Stimulated activated CD8-positive, alpha-beta memory T cell treated with anti-CD3 and anti-CD28 coated beads, Interleukin-15, amount 100 ng/mL, for 4 hours (primary cell): Measurements from ENCODE around the gene PDLIM3.
"Not testable (repeated sequence)": the region's sequence is repeated elsewhere in the genome, so short reads cannot be mapped to it uniquely, and the experiment has no call there.

ENCODE experiments used
- DNase-seq, 2 donors: peaks; one replicate each; pipeline ENCODE4 v3.0.0-alpha.2; 2020; ENCODE audit warnings: low read depth in 2 of 2

The PDLIM3 gene, protein sequence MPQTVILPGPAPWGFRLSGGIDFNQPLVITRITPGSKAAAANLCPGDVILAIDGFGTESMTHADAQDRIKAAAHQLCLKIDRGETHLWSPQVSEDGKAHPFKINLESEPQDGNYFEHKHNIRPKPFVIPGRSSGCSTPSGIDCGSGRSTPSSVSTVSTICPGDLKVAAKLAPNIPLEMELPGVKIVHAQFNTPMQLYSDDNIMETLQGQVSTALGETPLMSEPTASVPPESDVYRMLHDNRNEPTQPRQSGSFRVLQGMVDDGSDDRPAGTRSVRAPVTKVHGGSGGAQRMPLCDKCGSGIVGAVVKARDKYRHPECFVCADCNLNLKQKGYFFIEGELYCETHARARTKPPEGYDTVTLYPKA

DNA sequence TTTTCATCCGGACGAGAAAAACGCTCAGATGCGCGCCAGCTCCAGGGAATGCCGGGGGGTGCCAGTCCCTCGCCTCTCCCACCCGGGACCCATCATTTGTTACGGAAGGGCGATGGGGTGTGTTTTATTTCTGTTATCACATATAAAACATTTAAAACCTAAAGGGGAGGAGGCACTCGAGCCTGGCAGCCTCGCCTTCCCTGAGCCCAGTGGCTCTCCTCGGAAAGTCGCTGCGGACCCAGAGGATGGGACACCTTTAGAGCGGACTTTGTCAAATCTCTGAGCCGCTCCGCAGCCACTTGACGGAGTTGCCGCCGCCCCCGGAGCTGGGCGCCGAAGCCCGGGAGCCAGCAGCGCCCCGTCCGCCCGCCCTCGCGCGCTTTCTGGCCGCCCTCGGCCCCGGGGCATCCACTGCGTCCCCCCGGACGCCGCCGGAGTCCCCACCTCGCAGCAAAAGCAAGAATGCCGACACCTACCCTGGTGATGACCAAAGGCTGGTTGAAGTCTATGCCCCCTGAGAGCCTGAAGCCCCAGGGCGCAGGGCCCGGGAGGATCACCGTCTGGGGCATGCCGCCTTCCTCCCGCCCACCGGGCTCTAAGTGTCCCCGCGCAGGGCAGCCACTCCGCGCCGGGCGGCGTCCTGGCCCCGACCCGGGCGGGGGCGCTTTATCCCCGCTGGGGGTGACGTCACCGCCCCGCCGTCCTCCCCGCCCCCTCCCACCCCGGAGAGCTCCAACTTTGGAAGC, at the start of gene PDLIM3:
Gene PDLIM3 (minus strand): TSS at position 642 of the 746 bp plus-strand sequence. CDS start 73 bp downstream, at position 569.
- no peak for DNase-seq

DNA sequence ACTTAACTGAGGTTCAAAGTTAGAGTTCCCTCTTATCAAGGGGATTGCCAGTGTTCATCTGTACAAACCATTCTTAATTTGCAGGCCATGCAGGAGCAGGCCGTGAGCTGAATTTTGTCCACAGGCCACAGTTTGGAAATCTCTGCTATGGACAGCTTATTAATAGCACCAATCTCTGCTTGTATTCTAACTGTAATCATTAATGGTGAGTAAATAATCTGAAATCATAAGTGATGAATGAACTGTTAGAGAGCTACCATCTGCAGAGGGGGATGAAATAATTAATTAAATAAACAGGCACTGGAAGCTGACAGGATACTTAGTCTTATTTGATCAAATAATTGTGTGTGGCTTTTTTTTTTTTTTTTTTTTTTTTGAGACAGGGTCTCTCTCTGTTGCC, 48.5 kb upstream of the PDLIM3 start:
- DNase-seq, result no peak

DNA sequence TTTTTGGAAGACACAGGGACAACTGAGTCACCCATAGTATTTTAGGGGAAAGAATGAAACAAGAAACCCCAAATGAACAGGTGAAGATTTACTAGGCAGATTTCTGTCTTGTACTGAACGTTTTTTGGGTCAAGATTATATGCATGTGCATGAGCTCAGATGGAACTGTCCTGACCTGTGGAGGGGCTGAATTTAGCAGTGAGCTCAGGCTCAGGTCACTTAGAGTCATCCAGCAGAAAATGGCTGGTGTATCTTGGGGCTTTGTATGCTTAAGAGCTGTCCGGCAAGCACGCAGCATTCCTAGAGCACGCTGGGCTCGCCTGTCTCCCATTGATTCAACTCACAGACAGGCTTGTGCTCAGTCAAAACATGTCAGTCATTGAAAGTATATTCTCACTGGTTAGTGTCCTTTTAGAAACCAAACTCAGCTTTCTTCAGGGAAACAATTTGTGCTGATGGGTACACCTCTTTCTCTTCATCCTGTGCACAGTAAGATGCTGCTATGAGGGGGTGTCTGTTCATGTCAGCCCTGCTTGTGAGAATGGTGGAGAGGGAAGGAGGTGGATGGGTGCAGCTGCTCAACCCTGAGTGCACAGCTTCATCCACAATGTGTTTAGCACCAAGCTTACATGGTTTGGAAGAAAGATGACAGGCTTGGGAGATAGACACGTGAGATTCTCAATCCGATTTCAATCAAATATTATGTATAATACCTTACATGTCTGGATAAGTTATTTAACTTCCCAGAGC, 47.5 kb upstream of the PDLIM3 start:
- DNase-seq, result no peak

DNA sequence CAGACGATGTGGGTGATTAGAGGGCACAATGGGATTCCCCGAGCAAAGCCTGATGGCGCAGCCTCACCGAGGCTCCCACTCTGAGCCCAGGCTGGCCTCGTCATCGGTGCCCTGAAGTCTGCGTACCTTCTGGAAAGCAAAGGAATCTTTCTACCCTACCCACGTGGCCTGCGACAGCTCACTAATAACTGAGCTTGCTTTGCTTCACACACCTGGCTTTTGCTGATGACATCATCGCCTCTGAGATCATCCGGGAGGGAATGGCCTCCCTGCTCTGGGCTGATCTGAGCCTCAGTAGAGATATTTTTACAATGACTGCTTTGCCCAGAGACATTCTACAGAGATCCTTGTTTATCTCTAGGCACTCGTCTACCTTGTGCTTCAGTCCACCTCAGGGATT, 45.4 kb upstream of the PDLIM3 start:
- DNase-seq, result no peak

DNA sequence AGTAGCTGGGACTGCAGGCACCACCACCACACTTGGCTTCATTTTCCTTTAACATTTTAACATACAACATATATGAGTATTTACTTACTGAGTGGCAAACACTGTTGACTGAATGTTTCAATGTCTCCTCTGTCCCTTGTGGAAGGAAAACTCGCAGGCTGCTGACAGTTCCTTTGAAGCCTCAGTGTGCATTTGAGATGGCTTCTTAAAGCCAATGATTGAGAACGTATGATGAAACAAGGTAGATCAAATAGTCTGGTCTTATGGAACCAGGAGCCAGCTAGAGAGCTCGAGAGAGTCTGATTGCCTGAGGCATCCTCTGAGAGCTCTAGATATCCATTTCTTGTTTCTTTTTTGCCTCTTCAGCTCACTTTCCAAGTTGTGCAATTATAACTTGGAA, 43.0 kb upstream of the PDLIM3 start:
- no peak for DNase-seq

DNA sequence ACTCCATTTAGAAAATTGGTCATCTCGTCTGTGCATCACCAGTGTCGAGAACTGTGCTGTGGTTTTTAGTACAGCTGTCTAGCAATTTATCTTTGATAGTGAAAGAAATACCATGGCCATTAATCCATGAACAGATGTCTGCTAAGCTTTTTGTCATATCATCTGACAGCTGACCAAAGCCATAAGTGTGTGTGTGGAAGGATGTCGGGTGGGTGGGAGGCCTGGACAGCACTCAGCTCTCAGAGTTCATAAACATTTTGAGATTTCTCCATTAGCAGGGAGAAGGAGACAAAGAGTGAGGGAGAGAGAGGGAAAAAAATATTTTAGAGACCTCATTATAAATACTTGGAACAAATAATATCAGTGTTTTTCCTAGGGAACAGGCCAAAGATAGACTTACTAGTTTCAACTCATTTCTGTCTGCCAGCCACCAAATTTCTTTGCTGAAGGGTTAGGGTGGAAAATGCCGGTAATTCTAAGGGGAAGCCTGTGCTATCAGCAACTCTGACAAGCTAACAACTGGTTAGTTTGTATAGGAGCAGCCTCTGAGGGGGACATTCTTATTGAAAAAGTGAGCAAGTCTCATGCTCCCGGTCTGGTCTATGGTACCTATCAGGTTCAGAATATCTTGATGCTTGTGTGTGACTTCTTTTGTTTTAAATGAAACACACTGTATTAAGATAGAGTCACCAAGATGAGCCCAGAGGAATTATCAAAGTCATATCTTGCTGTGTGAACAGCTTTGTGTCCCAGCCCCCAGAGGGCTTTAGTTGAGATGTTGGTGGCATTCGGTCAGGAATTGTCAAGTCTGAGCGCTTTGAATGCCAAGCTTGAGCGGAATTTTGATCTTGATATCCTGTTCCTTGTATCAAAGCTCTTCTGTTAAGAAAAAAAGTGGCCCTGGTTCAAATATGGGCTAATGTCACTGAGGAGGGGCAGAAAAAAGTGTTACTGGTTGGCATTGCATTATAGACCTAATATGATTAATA, 41.9 kb upstream of the PDLIM3 start:
- DNase-seq, result no peak

DNA sequence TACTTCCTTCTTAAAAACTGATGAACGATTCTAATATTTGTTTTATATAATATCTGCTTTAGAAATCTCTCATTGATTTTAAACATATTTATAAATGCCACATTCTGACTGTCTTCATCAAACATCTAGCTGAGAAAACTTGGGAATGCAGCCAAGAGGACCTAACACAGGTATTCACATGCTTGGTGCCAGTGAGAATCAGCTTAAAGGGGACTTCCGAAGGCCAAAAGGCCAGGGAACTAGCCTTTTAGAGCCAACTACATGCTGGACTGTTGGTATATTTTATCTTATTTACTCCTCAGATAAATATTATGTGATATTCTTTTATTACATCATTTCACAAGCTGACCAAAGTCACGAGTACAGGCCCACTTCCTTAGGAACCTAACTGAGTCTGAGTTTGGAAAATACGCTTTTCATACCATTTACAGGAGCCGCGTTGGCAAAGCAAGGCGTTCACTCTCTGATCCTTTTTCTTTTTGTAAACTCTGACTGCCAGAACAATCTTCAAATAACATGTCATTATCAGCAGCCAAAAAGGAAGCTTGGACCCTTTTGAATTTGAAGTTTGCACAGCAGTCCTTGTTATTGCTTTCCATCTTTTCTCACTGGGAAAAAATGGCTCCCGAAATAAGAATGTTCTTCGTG, 41.1 kb upstream of the PDLIM3 start:
- no peak for DNase-seq

DNA sequence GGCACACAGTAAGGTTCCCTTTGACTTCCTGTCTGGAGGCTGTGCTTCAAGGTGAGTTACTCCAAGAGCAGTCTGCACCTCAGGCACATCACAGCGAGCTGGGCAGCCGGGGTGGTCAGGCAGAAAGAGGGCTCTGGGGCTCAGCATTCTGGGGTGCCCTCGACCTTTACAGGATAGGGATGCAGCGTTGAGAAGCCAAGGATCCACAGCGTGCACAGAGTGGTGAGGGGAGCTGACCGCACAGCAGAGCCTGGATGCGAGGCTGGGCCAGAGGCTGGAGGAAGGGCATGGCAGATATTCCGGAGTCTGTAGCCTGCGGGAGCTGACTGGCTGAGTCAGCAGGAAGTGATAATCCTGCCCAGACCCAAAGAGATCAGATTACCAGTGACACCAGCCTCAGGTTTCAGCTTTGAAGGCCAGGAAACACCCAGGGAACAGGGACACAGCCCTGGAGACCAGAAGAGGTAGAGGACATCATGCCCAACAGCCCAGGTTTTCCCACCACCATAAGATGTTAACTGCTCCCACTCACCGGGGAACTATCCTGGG, 38.4 kb upstream of the PDLIM3 start:
- DNase-seq, result no peak

DNA sequence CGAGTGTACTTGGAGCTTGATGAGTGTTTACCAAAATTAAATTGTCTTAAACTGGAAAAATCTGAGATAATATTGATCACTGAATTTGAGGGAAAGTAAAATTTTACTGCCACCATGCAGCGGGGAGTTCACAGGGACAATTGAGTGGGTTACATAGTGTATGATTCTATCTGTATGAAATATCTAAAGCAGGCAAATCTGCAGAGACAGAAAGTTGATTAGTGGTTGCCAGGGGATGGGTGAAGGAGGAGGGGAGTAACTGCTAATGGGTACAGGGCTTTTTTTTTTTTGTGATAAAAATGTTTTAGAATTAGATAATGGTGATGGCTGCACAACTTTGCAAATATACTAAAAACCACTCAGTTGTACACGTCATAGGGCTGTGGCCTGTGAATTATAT, 35.4 kb upstream of the PDLIM3 start:
- DNase-seq, result no peak

DNA sequence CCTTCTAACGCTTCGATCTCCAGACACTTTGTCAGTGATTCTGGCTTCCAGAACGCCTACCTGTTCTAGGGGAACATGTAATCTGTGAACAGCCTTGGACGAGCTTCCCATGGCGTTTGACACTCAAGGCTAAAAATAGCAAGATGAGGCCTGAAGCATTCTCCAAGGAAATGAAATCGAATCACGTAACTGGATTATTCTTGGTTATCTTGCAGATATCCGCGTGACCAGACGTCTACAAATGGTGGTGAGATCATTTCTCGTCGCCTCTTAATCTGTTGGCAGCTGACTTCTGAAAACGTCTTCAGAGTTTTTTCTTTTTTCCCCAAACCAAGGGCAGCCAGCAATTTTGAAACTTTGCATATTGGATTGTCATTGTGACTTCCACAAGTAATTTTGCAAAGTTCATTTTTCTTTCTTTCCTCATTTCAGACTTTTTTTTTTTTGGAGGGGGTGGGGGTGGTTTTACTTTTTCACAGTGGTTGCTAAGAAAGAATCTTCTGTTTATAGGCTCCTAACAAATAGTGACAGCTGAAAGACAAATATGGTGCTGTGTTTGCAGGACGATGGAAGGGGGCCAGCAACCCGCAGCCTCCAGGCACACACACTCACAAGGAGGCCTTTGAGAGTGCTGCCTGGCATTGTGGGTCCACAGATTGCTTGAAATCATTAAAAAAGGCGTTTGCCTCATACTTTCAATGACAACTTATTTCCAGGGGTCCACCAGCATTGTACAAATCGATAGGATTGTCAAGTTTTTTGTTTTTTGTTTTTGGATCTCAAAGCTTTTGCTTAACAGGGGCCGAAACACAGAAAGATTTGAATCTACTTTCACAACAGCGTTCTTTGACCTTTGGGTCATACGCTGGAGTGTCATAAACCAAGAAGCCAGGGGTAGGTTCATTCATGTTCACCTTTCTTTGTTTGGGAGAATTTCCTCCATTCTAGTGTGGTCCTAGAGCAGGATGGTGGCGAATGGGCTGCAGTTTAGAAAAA, 32.4 kb upstream of the PDLIM3 start:
- DNase-seq, result no peak

DNA sequence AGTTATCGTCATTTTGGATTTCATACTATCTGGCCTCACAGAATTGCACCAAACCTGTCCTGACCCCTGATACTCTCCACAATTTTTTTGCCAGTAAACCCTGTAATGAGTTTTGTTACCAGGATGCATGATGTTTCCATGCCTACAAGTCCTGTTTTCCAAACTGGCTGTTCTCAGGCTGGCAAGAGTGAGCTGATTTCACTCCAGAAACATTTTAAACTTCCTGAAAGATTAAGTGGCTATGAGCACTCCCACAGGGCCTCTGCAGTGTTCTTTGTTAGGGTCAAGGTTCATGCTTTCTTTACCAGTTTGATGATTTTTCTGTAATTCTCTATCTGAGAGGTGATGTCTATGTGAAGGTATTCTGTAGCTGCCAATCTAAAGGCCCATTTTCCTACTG, 31.7 kb upstream of the PDLIM3 start:
- no peak for DNase-seq

DNA sequence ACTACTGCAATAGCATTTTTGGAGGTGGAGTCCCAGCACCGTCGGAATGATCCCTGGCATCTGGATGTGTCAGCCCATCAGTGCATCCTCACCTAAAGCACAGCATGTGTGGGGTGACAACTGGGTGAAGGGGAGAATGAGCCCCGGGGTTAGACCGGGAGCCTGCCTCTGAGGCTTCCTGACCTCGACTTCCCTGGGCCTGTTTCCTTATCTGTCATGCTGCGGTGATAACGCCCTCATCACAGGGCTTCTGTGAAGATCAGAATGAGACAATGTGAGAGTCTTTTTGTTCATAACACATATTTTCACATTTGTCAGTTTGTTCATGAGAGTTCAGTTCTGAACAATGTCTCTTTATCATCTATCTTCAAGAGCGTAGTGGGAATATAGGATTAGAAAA, 31.1 kb upstream of the PDLIM3 start:
- DNase-seq, result no peak

DNA sequence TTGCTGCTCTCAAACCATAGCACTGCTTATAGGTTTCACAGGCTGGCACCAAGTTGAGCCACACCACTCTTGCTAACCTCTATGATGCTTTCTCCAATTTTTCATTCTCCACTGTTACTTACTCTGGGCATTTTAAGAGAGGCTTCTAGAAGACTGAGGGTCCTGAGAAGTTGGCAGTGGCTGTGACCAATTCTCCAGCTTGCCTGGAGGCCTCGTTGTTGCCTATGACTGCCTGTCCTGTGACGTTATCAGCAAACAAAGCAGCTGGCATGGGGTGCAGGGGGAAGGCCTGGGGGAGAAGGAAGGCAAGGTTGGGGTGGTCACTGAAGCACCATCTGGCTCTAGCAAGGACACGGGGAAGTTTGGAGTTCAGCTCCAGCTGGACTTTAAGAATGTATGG, 30.4 kb upstream of the PDLIM3 start:
- no peak for DNase-seq

DNA sequence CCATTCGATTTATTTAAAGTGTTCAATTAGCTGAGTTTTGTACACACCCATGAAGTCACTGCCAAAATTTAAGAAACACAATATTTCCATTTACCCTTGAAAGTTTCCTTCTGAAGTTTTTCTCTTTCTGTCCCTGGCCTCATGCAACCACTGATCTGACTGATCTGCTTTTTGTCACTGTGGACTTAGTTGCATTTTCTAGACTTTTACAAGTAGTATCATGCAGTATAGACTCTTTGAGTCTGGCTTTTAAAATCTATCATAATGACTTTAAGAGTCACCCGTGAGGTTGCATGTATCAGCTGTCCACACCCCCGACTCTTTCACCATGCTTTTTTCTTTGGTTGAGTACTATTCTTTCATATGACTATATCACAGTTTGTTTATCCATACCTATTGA, 29.0 kb upstream of the PDLIM3 start:
- no peak for DNase-seq

DNA sequence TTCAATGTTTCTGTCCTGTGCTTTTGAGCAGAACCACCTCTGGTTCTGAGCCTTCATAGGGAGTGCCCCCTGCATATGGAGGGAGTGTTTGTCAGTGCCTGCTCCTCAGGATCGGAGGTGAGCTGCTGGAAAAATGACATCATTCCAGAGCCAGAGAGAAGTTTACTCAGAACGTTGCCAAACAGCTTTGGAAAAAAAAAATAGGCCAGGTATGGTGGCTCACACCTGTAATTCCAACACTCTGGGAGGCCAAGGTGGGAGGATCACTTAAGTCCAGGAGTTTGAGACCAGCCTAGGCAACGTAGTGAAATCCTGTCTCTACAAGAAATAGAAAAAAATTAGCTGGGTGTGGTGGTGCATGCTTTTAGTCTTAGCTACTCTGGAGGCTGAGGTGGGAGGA, 27.2 kb upstream of the PDLIM3 start:
- DNase-seq, result no peak

DNA sequence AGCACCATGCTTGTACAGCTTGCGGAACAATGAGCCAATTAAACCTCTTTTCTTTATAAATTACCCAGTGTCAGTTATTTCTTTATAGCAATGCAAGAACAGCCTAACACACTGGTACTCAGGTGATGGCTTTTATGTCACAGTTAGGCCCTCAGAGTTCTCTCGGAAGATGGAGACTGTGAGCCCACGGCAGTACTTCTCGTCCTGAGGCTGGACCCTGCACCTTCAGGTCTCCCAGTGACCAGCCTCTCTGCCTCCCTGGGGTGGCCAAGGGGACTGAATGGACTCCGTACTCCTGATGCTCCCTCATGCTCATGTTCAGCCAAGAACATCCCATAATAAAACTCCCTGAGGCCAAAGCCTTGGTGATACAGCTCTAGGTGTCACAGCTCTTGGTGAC, 25.0 kb upstream of the PDLIM3 start:
- no peak for DNase-seq

DNA sequence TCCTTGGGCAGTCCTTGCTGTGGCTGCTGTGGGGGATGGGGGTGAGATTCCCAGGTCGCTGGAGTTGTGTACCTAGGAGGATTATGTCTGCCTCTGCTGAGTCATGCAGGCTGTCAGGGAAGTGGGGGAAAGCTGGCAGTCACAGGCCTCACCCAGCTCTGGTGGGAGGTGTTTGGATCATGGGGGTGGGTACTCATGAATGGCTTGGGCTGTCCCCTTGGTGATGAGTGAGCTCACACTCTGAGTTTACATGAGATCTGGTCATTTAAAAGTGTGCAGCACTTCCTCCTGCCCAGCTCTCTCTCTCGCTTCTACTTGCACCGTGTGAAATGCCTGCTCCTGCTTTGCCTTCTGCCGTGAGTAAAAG, 24.6 kb upstream of the PDLIM3 start:
- DNase-seq, result no peak

DNA sequence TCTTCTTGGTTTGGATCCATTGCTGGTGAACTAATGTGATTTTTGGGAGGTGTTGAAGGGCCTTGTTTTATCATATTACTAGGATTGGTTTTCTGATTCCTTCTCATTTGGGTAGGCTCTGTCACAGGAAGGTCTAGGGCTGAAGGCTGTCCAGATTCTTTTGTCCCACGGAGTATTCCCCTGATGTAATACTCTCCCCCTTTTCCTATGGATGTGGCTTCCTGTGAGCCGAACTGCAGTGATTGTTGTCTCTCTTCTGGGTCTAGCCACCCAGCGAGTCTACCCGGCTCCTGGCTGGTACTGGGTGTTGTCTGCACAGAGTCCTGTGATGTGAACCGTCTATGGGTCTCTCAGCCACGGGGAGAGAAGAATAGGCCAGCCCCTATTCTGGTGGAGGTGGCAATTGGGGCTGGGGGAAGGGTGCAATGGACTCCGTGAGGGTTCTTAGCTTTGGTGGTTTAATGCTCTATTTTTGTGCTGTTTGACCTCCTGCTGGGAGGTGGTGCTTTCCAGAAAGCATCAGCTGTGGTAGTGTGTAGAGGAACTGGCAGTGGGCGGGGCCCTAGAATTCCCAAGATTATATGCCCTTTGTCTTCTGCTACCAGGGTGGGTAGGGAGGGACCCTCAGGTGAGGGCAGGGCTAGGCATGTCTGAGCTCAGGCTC, 24.1 kb upstream of the PDLIM3 start:
- DNase-seq, result not testable (repeated sequence)
